ENCODE data around the gene CPS1.

Gene CPS1

DNA sequence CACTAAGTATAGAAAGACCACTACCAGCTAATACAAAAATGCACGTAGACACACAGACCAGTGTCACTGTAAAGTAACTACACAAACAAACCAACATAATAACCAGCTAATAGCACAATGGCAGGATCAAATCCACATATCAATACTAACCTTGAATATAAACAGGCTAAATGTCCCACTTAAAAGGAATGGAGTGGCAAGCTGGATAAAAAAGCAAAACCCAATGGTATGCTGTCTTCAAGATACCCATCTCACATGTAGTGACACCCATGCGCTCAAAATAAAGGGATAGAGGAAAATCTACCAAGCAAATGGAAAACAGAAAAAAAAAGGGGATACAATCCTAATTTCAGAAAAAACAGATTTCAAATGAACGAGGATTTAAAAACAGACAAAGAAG lies 41.8 kb downstream of the CPS1 start:
- H3K4me3 ChIP-seq (ENCODE audit: low read depth, low read length) = no peak overlapping the region
- TF ChIP-seq, protein P1, sequence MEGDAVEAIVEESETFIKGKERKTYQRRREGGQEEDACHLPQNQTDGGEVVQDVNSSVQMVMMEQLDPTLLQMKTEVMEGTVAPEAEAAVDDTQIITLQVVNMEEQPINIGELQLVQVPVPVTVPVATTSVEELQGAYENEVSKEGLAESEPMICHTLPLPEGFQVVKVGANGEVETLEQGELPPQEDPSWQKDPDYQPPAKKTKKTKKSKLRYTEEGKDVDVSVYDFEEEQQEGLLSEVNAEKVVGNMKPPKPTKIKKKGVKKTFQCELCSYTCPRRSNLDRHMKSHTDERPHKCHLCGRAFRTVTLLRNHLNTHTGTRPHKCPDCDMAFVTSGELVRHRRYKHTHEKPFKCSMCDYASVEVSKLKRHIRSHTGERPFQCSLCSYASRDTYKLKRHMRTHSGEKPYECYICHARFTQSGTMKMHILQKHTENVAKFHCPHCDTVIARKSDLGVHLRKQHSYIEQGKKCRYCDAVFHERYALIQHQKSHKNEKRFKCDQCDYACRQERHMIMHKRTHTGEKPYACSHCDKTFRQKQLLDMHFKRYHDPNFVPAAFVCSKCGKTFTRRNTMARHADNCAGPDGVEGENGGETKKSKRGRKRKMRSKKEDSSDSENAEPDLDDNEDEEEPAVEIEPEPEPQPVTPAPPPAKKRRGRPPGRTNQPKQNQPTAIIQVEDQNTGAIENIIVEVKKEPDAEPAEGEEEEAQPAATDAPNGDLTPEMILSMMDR (IDR thresholded peaks at IDR 0.05; ENCODE audit: borderline replicate concordance, insufficient read depth, low read depth, low read length) = no peak

DNA sequence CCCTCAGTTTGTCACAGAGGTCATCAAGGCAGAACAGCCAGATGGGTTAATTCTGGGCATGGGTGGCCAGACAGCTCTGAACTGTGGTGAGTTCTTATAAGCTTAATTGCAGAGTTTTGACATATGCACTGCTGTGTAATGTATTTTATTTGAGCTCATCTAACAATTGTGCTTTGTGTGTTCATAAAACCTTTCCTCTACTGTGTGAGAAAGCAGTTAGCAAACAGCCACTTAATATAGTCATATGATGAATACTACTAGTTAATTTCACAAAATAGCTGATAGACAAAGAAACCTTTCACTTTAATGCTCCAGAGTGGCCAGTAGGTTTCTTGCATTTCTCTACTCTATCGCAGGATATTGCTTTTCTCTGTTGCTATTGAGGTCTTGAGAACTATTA lies 43.1 kb downstream of the CPS1 start:
- TF ChIP-seq, protein P1 (IDR thresholded peaks at IDR 0.05; ENCODE audit: borderline replicate concordance, insufficient read depth, low read depth, low read length) = no peak
- no peak overlapping the region for H3K4me3 ChIP-seq (ENCODE audit: low read depth, low read length)

DNA sequence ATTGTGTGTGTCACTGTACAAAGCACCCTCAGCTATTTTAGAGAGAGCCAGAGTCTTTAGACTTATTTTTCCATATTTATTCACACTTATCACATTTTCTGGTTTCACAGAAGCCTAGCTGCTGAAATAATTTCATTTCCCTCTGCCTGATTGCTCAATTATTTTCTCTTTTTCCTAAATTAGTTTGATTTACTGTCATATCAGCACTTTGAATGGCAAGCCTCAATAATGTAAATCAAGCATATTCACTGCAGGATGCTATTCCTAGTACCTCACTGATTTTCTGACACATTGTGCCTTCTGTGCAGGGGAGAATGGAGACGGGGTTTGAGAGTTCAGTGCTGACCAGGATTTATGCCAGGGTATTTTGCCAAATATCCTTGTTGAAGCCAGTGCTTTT lies 48.3 kb downstream of the CPS1 start:
- H3K4me3 ChIP-seq (ENCODE audit: low read depth, low read length) = no peak overlapping the region

DNA sequence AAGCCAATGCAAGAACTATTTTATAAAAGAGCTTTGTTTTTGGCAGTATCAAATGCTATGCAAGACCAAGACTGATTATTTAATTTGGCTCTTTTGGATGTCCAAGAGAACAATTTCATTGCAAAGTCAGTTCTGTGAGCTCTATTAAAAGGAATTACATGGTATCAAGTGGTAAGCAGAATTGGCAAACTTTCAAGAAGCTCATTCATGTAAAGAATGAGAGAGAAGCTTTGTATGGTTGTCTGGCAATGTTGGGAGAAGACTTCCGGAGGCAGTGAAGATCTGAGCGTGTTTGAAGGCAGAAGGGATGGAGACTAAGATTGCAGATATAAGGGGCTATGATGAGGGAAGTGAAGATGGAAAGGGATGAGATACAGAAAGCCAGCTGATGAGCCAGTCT lies 49.6 kb downstream of the CPS1 start:
- TF ChIP-seq, protein P1 (IDR thresholded peaks at IDR 0.05; ENCODE audit: borderline replicate concordance, insufficient read depth, low read depth, low read length) = no peak

More for the DNA sequence above, 48.3 kb downstream of the CPS1 start:
- TF ChIP-seq, protein P1 (IDR thresholded peaks at IDR 0.05; ENCODE audit: borderline replicate concordance, insufficient read depth, low read depth, low read length) = no peak

DNA sequence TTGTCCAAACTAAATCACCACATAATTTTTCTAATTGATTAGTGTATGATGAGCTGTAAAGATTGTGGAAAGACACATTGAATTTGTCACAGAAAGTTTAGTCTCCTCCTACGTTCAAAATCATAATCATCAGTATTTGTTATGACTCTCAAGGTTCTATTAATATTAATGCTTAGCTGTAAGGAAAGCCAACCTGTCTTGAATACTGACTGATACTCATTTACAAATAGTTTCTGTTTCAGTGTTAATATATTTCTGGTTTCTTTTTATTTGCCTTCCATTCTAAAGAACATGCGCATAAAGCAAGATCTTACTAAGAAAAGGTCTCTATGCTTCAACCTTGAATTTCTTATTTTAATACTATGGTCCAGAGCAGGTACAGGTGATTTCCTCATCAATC lies 55.1 kb downstream of the CPS1 start:
- H3K4me3 ChIP-seq (ENCODE audit: low read depth, low read length) = no peak overlapping the region
- TF ChIP-seq, protein P1 (IDR thresholded peaks at IDR 0.05; ENCODE audit: borderline replicate concordance, insufficient read depth, low read depth, low read length) = no peak

More for the DNA sequence above, 49.6 kb downstream of the CPS1 start:
- no peak overlapping the region for H3K4me3 ChIP-seq (ENCODE audit: low read depth, low read length)

DNA sequence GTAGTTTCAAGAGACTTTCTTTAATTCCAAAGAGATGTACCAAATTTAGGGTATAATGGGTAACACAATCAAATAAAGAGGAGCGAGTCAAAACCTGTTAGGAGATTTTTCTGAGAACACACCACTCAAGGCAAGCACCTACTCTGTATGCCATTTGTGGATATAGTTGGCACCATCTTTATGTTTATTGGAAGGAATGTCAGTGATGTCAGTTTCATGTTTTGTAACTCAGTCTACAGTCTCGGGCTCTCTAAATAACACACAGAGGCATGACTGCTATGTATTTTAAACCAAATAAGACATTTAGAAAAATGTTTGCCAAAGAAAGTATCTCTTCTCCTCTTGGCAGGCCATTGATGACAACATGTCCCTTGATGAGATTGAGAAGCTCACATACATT lies 59.7 kb downstream of the CPS1 start:
- TF ChIP-seq, protein P1 (IDR thresholded peaks at IDR 0.05; ENCODE audit: borderline replicate concordance, insufficient read depth, low read depth, low read length) = no peak
- no peak overlapping the region for H3K4me3 ChIP-seq (ENCODE audit: low read depth, low read length)

DNA sequence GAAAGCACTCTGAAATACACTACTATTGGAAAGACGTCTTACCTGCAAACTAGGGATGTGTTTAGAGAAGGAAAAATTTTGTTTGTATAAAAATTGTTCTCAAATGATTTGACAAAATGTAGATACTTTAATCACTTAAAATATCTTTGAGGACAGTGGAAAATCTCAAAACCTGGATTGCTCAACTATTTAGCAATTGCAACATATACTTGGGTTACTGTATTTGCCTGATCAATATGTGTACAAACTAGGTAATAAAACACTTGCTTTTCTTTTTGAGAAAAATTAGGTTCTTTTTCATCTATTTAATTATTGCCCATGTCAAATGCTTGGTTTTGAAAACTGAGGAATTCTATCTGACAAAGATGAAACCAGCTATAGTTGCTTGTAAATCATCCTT lies 60.9 kb downstream of the CPS1 start:
- TF ChIP-seq, protein P1 (IDR thresholded peaks at IDR 0.05; ENCODE audit: borderline replicate concordance, insufficient read depth, low read depth, low read length) = no peak
- no peak overlapping the region for H3K4me3 ChIP-seq (ENCODE audit: low read depth, low read length)
